Inflammatory macrophage treated with lipopolysaccharide for 4 hours (primary cell): ENCODE results near the gene SNTA1.
"Not testable (repeated sequence)": the region's sequence is repeated elsewhere in the genome, so short reads cannot be mapped to it uniquely, and the experiment has no call there.

Experiments used
- DNase-seq: peaks from one replicate; pipeline ENCODE4 v3.0.0-alpha.2; 2020

Gene SNTA1

GRCh38 chr20:33443512-33444239 is at the start of gene SNTA1:
SNTA1 (minus strand) TSS chr20:33443763; CDS start chr20:33443620, 143 bp downstream.
- peak; percentile 83 for DNase-seq

- no peak for DNase-seq
Observed at GRCh38 chr20:33490934-33491656, 47.5 kb upstream of the SNTA1 start.

DNA sequence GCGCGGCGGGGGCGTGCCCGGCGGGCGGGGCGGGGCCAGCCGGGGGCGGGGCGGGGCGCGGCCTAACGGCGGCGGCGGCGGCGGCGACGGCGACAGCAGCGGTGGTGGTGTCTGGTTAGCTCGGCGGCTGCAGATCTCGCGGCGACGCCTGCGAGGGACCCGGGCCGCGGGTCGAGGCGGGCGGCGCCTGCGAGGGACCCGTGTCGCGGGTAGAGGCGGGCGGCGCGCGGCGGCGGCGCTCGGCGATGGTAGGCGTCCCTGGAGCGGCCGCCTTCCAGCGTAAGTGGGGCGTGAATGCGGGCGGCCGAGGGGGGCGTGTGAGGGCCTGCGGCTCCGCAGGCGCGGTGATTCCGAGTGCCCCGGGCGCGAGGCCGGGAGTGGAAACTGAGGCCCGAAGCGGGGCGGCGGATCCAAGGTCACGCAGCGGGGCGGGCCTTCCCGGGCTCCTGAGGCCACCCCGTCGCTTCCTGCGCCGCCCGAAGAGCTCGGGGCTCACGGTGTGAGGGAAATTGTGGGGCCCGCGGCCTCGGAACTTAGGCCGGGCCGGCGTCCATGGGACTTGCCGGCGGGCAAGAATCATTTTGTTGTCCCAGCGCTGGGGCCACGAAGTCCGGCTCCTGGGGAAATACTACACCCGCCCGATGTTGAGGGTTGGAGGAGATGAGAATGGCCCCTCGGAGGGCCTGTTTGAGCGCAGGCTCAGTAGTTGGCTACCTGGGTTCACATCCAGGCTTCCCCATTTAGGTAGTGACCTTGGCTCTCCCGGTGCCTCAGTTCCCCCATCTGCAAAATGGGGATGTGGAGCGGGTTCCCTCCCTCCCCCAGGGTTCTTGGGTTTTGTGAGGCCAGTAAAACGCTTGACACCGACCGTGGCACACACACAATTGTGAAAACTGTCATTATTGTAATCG is 46.7 kb upstream of the SNTA1 start, which contains the start of gene CBFA2T2:
TSS of gene CBFA2T2 (plus strand) at position 74 of the 911 bp plus-strand sequence. CDS start at position 246, 172 bp downstream.
- no peak for DNase-seq

GRCh38 chr20:33489495-33490022 is 46.0 kb upstream of the SNTA1 start:
- peak; percentile 99 for DNase-seq

DNA sequence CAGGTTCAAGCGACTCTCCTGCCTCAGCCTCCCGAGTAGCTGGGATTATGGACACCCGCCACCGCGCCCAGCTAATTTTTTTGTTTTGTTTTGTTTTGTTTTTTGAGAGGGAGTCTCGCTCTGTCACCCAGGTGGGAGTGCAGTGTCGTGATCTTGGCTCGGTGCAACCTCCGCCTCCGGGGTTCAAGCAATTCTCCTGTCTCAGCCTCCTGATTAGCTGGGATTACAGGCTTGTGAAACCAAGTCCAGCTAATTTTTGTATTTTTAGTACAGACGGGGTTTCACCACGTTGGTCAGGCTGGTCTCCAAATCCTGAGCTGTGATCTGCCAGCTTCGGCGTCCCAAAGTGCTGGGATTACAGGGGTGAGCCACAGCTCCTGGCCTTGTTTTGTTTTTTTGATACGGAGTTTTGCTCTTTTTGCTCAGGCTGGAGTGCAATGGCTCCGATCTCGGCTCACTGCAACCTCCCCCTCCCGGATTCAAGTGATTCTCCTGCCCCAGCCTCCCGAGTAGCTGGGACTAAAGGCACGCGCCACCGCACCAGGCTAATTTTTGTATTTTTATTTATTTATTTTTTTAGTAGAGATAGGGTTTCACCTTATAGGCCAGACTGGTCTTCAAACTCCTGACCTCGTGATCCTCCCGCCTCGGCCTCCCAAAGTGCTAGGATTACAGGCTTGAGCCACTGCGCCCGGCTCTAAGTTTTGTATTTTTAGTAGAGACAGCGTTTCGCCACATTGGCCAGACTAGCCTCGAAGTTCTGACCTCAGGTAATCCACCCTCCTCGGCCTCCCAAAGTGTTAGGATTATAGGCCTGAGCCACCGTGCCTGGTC is 45.3 kb upstream of the SNTA1 start:
- not testable (repeated sequence) for DNase-seq

DNA sequence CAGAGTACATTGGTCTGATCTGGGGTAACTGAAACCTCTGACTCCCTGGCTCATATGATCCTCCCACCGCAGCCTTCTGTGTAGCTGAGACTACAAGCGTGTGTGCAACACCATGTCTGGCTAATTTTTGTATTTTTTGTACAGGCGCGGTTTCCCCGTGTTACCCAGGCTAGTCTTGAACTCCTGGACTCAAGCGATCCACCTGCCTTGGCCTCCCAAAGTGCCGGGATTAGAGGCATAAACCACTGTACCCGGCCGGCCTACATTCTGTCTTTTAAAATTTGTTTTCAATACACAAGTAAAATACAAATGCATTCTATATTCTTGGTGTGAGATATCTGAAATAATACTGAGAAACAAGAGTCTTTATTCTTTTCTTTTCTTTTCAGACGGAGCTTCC is 44.6 kb upstream of the SNTA1 start:
- no peak for DNase-seq

- not testable (repeated sequence) for DNase-seq
Observed at GRCh38 chr20:33483186-33483585, 39.6 kb upstream of the SNTA1 start.

DNA sequence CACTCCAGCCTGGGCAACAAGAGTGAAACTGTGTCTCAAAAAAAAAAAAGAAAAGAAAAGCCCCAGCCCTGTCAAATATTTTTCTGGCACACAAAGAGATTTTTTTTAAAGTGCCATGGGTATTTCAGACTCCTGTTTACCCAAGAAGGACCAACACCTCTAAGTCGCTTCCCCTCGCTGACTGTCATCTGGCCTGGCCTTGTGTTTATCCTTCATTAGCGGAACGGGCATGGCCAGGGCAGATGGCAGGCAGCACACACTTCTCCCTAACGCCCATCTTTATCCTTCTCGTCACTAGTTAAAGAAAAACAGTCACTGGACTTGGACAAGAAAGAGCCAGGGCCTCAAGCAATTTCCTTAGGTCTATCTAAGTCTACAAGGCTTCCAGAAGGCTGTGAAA is 39.0 kb upstream of the SNTA1 start:
- DNase-seq = no peak

DNA sequence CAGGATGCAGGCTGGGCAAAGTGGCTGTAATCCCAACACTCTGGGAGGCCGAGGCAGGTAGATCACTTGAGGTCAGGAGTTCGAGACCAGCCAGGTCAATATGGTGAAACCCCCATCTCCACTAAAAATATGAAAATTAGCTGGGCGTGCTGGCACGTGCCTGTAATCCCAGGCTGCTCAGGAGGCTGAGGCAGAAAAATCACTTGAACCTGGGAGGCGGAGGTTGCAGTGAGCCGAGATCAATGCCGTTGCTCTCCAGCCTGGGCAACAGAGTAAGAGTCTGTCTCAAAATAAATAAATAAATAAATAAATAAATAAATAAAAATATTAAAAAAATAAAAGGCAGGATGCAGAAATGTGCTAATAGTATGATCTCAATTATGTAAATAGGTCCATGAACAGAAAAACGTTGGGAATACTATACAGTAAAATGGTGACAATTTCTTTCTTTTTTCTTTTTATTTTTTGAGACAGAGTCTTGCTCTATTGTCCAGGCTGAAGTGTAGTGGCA is 37.9 kb upstream of the SNTA1 start:
- DNase-seq = no peak

DNA sequence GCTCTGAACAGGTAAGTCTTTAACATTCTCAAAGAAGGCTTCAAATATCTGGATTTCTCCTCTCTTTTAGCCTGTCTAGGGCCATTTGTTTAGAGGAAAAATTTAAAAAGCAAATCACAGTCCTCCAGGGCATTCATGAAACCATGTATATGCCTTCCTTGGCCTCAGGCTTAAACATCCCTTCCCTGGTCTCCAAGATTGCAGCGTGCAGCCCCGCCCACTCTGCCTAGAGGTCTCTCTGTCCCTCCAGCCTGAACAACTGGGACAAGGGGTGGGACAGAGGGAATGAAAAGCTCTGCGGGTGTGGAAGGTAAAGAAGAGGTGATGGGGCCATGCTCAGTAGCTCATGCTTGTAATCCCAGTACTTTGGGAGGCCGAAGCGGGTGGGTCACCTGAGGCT is 36.5 kb upstream of the SNTA1 start:
- DNase-seq = no peak

DNA sequence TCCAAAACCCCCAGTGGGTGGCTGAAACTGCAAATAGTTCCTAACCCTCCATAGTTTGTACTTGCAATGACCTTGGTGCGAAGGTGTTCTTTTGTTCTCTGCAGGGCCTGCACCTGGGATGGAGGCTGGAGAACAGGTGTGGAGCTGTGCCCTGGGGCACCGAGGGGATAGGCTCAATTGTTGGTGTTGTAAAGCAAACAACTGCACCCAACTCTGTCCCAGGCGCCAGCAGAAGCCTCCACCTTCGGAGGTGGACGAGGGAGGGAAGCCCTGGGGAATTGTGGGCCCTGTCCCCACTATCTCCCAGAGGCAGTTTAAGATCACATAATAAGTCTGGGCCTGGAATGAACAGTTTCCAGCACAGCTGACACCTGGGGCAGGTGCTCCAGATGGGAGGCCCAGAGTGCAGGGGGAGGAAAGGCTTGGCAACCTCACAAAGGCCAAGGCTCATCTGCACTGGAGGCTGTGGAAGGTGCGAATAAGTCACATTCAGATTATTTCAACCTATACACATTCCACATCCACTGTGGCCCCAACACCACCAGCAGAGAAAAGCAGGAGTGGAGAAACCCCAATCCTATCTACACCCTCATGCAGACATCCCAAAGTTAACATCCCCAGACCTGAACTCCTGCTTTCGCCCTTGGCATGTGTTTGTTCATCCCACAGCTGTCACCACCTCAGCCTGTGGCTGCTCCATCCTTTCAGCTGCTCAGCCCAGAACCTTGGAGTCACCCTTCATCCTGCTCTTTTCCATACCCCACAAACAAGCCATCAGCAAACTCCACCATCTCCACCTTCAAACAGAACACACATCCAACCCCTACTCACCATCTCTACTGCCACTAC is 34.0 kb upstream of the SNTA1 start:
- no peak for DNase-seq

DNA sequence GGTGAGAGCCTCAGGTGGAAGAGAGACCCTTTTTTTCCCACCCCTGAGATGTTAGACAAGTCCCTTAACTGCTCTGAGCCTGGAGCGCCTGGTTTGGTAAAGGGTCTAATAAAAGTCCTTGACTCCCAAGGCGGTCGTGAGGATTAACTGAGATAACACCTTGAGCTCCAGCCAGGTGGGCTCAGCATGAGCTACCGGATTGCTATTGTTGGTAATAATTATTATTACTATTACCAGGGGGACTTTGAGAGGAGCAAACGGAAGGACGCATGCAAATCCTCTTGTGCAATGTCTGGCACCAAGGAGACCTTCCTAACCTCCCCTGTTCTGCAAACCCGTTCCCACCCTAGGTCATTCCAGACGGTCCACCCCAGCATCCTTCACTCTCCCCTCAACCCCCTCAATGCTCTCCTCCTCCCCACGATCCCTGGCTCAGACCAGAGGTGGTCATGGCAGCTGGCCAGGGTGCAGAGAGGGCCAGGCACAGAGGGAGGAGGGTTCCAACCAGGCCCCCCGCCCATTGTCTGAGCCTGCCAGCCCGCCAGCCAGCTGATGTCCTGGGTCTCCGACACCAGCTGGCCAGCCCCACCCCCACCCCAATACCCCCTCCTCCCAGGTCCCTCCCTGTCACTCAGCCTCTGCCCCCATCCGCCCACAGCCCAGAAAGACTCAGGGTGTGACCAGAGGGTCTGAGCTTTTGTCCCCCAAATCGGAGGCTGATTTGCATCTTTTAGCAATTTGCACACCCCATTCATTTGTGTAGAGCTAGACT is 32.0 kb upstream of the SNTA1 start:
- DNase-seq = no peak

- DNase-seq = no peak
Observed at GRCh38 chr20:33474963-33475362, 31.4 kb upstream of the SNTA1 start.

DNA sequence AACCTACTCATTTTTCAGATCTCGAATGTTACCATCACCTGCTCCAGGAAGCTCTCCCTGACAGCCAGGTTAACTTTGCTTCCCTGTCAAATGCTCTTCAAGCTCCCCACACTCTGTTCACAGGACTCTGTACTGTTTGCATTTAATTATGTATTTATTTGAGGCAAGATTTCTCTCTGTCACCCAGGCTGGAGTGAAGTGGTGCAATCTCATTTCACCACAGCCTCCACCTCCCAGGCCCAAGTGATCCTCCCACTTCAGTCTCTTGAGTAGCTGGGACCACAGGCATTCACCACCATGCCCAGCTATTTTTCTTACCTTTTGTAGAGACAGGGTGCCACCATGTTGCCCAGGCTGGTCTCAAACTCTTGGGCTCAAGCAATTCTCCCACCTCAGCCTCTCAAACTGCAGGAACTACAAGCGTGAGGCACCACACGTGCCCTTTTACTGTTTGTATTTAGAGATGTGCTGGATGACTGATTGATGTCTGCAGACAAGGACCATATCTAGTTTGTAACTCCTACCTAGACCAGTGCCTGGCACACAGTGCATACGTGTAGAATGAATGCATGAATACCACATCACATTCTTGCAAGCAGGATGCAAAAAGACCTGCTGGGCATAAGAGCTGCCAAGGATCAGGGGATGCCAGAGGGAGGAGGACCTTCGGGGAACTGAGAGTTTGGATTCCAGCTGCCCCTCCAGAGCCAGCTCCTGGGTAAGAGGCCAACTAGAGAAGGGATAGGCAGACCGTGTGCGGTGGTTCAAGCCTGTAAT is 30.7 kb upstream of the SNTA1 start:
- no peak for DNase-seq

GRCh38 chr20:33472868-33473435 is 29.4 kb upstream of the SNTA1 start:
- no peak for DNase-seq

DNA sequence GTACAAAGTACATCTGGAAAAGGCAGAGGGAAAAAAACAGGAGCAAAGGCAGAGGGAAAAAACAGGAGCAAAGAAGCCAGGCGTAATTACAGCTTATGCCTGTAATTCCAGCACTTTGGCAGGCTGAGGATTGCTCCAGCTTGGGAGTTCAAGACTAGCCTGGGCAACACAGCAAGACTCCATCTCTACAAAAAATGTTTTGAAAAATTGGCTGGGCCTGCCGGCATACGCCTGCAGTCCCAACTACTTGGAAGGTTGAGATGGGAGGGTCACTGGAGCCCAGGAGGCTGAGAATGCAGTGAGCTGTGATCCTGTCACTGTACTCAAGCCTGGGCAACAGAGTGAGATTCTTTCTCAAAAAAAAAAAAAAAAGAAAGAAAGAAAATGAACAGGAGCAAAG is 27.3 kb upstream of the SNTA1 start:
- DNase-seq = no peak

- DNase-seq = no peak
Observed at GRCh38 chr20:33470457-33470856, 26.9 kb upstream of the SNTA1 start.

DNA sequence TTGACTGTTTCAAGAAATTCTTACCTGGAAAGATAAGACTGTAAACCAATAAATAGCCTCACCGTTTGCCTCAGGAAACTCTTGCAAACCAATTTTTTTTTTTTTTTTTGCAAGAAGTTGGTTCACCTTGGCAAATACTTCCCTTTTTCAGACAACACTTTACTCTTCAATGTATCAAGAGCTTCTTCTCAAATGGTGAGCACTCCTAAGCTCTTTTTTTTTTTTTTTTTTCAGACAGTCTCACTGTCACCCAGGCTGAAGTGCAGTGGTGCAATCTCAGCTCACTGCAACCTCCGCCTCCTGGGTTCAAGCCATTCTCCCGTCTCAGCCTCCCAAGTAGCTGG is 22.7 kb upstream of the SNTA1 start:
- DNase-seq = no peak
